CD4-positive, CD25-positive, alpha-beta regulatory T cell (primary cell): Measurements from ENCODE around the gene WNK2. TPM values are rescaled to one million over a fixed set of nuclear protein-coding genes. Genes with fewer than 3 reads are reported as not detected.

Experiments
- ATAC-seq, 2 donors: fragments of 150-1000 bp; cut with Tn5 transposase; one replicate each; pipeline ENCODE4 v1.10.0; 2021; ENCODE audit warnings: low read depth in 2 of 2, moderate number of reproducible peaks in 2 of 2, moderate library complexity in 1 of 2
- DNase-seq, 3 donors: peaks; one replicate each; pipeline versions ENCODE4 v3.0.0 to v3.0.0-alpha.2; 2012 to 2022; ENCODE audit warnings: mixed read lengths in 1 of 3
- H3K27ac ChIP-seq: one replicate; pipeline ENCODE4 v1.7.0; 2013; ENCODE audit warnings: mild to moderate bottlenecking, low read length; ENCODE audit not compliant: insufficient read depth, poor library complexity, severe bottlenecking
- H3K27me3 ChIP-seq: one replicate; pipeline ENCODE4 v1.7.0; 2013; ENCODE audit warnings: low read length; ENCODE audit not compliant: control insufficient read depth, insufficient read depth
- H3K36me3 ChIP-seq: one replicate; pipeline ENCODE4 v1.7.0; 2013; ENCODE audit warnings: mild to moderate bottlenecking, low read length, moderate library complexity; ENCODE audit not compliant: control insufficient read depth, insufficient read depth
- H3K4me1 ChIP-seq: 2 replicates; pipeline ENCODE4 v1.7.0; 2013; ENCODE audit warnings: mild to moderate bottlenecking, low read length; ENCODE audit not compliant: insufficient read depth, control insufficient read depth, poor library complexity, severe bottlenecking
- H3K4me3 ChIP-seq: one replicate; pipeline ENCODE4 v1.7.0; 2013; ENCODE audit warnings: low read depth, mild to moderate bottlenecking, low read length, moderate library complexity
- H3K9me3 ChIP-seq, 2 experiments: 1 replicate in 1 of 2; 2 replicates in 1 of 2; pipeline ENCODE4 v1.7.0; 2013; ENCODE audit warnings: low read length in 2 of 2, mild to moderate bottlenecking in 1 of 2, moderate library complexity in 1 of 2; ENCODE audit not compliant: control insufficient read depth in 2 of 2
- H3K27ac Mint-ChIP-seq, 3 donors: one replicate each; pipeline ENCODE4 v1.8.0; 2020 to 2022; ENCODE audit warnings: mild to moderate bottlenecking in 3 of 3, mixed read lengths in 3 of 3, moderate library complexity in 2 of 3
- H3K27me3 Mint-ChIP-seq: one replicate; pipeline ENCODE4 v1.8.0; 2022; ENCODE audit warnings: mild to moderate bottlenecking, mixed read lengths
- H3K36me3 Mint-ChIP-seq: one replicate; pipeline ENCODE4 v1.8.0; 2020; ENCODE audit warnings: mixed read lengths
- H3K4me1 Mint-ChIP-seq, 4 donors: one replicate each; pipeline ENCODE4 v1.8.0; 2020 to 2022; ENCODE audit warnings: mixed read lengths in 4 of 4, mild to moderate bottlenecking in 1 of 4
- H3K4me3 Mint-ChIP-seq, 4 donors: one replicate each; pipeline ENCODE4 v1.8.0; 2020 to 2022; ENCODE audit warnings: mild to moderate bottlenecking in 4 of 4, mixed read lengths in 4 of 4, moderate library complexity in 3 of 4
- H3K9me3 Mint-ChIP-seq, 7 donors: one replicate each; pipeline ENCODE4 v1.8.0; 2020 to 2022; ENCODE audit warnings: mixed read lengths in 7 of 7, mild to moderate bottlenecking in 3 of 7, moderate library complexity in 2 of 7
- polyA plus RNA-seq, 4 donors: library from polyadenylated mRNA; unstranded; fragments of 300-500 nt; fragmentation: Illumina TruSeq; gene quantifications; one replicate each; pipeline ENCODE4 v1.2.3, GENCODE V29; 2021
- total RNA-seq: library from RNA; stranded (reverse); gene quantifications from one replicate; pipeline ENCODE4 v1.2.3, GENCODE V29; 2022

Gene WNK2
- total and polyA plus RNA-seq, 5 donors from 2014 or later, result 0.22 TPM; not detected in 4

DNA sequence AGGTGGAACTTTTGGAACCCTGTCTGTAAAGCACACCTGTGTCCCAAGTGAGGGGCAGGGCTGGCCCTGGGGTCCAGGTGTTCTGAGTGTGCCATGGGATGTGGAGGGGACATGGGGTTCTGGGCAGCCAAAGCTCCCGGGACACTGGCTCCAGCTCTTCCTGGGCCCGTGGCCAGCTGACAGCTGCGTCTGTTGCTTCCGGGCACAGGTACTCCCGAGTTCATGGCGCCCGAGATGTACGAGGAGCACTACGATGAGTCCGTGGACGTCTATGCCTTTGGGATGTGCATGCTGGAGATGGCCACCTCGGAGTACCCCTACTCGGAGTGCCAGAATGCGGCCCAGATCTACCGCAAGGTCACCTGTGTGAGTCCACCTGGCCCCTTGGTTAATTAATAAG lies 50.7 kb downstream of the WNK2 start:
- Histone ChIP-seq H3K9me3 (no peaks in the 10 kb centered on the region), H3K36me3 (no peaks in the 10 kb centered on the region), H3K4me3 (no peak overlapping the region), H3K27ac (no peak overlapping the region), H3K27me3 (no peaks in the 10 kb centered on the region), H3K4me1 (no peaks in the 10 kb centered on the region)
- Mint-ChIP-seq H3K36me3 (peaks cover 5% of the 10 kb centered on the region), H3K27ac (no peak overlapping the region), H3K9me3 (peaks cover 0 to 6% (median 2%) of the 10 kb centered on the region in 7 donors), H3K4me1 (peaks cover 0 to 8% (median 4%) of the 10 kb centered on the region in 4 donors), H3K4me3 (no peak overlapping the region), H3K27me3 (peaks cover 4% of the 10 kb centered on the region)
- DNase-seq (no peak), ATAC-seq (no peak)

DNA sequence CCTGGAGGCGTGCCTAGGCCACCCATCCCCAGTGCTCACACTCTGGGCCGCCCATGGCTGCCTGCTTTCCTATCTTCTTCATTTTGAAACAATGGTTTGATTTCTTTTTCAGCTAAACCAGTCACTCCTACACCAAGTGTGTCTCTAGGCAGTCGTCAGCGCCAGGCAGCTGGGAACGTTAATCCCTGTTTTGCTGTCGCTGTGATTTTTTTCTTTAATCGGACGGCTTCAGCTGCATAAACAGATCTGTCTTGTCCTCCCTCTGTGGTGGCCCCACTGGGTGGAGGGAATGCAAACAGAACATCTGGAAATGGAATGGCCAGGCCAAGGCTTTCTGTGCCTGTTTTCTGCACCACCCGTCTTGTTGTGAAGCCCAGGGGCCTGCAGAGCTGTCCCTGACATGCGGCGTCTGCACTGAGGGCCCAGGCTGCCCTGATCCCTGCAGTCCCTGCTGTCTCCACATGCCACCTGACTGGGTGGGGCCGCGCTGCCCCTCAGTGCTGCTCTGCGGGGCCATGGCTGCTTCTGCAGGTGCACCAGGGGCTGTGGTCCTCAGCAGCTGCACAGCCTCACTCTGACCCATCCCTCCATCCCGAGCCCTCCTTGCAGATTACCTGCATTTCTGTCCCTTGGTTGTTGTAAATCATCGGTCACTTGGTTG lies 51.5 kb downstream of the WNK2 start:
- no peak for ATAC-seq
- Histone ChIP-seq H3K9me3 (no peaks in the 10 kb centered on the region), H3K36me3 (no peaks in the 10 kb centered on the region), H3K27ac (no peak overlapping the region), H3K27me3 (no peaks in the 10 kb centered on the region), H3K4me1 (no peaks in the 10 kb centered on the region), H3K4me3 (no peak overlapping the region)
- no peak for DNase-seq
- Mint-ChIP-seq H3K27ac (no peak overlapping the region), H3K4me1 (peaks cover 0 to 8% (median 4%) of the 10 kb centered on the region in 4 donors), H3K9me3 (peaks cover 0 to 6% (median 2%) of the 10 kb centered on the region in 7 donors), H3K4me3 (no peak overlapping the region), H3K27me3 (peaks cover 4% of the 10 kb centered on the region), H3K36me3 (peaks cover 5% of the 10 kb centered on the region)

DNA sequence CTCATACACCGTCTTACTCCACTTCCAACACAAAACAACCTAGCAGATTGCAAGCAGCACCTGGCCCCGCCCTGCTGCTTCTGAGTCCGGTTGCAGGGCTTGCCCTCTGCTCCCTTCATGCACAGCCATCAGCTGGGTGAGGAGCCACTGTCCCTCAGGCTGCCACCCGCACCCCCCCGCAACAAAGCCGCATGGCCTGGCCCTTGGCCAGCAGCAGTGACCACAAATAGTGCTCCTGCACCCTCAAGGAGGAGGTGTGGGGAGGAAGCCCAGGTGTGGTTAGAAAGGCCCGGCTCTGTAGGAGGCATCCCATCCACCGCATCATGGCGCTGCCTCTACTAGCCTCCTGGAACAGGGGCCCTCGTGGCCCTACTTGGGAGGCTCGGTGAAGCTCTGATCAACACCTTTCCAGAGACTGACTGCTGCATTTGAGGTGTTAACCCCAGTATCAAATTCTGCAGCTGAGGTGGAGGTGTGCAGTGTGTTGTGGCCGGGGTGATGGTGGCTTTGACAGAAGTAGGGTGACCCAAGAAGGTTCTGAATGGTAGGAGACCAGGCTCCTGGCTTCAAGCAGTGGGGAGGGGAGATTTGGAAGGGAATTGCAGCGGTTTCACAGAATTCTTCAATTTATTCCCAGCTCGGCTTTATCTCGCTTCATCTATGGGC lies 52.7 kb downstream of the WNK2 start:
- no peak for DNase-seq

DNA sequence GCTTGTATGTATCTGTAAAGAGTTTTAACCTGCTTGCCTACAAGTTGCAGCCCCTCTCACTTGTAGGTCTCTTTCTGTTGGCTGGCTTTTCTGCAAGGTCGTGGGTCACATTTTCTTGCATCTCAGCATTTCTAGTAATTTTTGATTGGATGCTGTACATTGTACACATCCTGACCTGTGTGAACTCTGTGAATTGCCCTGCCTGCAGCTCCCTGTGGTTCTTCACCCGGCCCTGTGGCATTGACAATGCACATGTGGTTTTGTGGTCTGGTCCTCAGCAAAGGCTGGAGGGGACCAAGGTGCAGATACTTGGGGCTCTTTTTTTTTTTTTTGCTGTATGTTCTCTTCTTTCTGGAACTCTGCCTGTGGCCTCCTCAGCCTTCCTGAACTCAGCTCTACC lies 53.6 kb downstream of the WNK2 start:
- Histone ChIP-seq H3K9me3 (no peaks in the 10 kb centered on the region), H3K4me3 (no peak overlapping the region), H3K36me3 (no peaks in the 10 kb centered on the region), H3K27ac (no peak overlapping the region), H3K27me3 (no peaks in the 10 kb centered on the region), H3K4me1 (no peaks in the 10 kb centered on the region)
- DNase-seq, result peak in 1 of 3 donors; percentile 35
- Mint-ChIP-seq H3K27me3 (peaks cover 4% of the 10 kb centered on the region), H3K4me1 (peaks cover 0 to 8% (median 3%) of the 10 kb centered on the region in 4 donors), H3K36me3 (peaks cover 5% of the 10 kb centered on the region), H3K4me3 (no peak overlapping the region), H3K9me3 (peaks cover 0 to 6% (median 2%) of the 10 kb centered on the region in 7 donors), H3K27ac (no peak overlapping the region)
- ATAC-seq, result no peak

More for the DNA sequence above, 52.7 kb downstream of the WNK2 start:
- no peaks in the 10 kb centered on the region for H3K4me1 ChIP-seq
- Mint-ChIP-seq H3K4me1 (peaks cover 0 to 8% (median 4%) of the 10 kb centered on the region in 4 donors), H3K4me3 (no peak overlapping the region), H3K27me3 (peaks cover 4% of the 10 kb centered on the region), H3K27ac (no peak overlapping the region), H3K9me3 (peaks cover 0 to 6% (median 2%) of the 10 kb centered on the region in 7 donors), H3K36me3 (peaks cover 5% of the 10 kb centered on the region)
- no peak for ATAC-seq
- no peak overlapping the region for H3K27ac ChIP-seq
- no peaks in the 10 kb centered on the region for H3K9me3 ChIP-seq
- no peaks in the 10 kb centered on the region for H3K36me3 ChIP-seq
- H3K4me3 ChIP-seq, result no peak overlapping the region
- no peaks in the 10 kb centered on the region for H3K27me3 ChIP-seq

DNA sequence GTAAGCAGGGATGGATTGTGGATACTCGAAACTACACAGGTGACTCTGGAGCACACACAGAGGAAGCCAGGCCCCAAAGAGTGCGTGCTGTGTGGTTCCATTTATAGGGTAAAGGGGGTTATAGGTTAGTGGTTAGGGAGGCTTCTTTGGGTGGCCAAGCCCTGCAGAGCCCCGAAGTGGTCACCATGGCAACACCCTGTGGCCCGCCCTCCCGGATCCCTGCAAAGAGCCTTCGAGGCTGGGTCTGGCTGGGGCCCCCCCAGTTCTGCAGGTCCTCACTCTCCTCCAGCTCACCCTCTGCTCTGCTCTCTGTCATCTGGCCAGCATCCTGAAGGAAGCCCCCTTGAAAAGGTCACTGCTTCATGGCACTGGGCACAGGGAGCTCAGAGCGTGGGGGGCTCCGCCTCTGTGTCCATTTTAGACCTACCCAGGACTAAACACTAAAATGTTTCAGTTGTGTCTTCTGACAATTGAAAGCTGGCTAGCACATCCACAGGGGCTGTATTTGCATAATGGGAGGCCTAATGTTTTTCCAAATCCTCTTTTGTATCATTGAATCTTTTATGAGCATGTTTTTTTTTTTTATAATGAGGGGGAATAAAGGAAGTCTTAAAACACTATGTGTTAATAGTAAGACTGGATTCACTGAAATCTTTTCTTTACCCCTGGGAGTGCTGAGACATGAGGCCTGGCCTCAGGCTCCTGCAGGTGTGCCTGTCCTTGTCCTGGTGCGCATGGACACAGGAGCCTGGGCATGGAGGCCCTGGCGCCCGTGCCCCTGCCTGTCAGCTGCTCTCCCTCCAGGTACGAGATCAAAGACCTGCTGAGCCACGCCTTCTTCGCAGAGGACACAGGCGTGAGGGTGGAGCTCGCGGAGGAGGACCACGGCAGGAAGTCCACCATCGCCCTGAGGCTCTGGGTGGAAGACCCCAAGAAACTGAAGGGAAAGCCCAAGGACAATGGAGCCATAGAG lies 55.3 kb downstream of the WNK2 start:
- H3K36me3 ChIP-seq, result no peaks in the 10 kb centered on the region
- DNase-seq (no peak), ATAC-seq (no peak)
- no peaks in the 10 kb centered on the region for H3K4me1 ChIP-seq
- Mint-ChIP-seq H3K27ac (no peak overlapping the region), H3K4me1 (peaks cover 0 to 8% (median 3%) of the 10 kb centered on the region in 4 donors), H3K9me3 (peaks cover 0 to 6% (median 2%) of the 10 kb centered on the region in 7 donors), H3K36me3 (peaks cover 5% of the 10 kb centered on the region), H3K4me3 (no peak overlapping the region), H3K27me3 (peaks cover 4% of the 10 kb centered on the region)
- no peaks in the 10 kb centered on the region for H3K27me3 ChIP-seq
- H3K27ac ChIP-seq, result no peak overlapping the region
- H3K4me3 ChIP-seq, result no peak overlapping the region
- H3K9me3 ChIP-seq, result no peaks in the 10 kb centered on the region

DNA sequence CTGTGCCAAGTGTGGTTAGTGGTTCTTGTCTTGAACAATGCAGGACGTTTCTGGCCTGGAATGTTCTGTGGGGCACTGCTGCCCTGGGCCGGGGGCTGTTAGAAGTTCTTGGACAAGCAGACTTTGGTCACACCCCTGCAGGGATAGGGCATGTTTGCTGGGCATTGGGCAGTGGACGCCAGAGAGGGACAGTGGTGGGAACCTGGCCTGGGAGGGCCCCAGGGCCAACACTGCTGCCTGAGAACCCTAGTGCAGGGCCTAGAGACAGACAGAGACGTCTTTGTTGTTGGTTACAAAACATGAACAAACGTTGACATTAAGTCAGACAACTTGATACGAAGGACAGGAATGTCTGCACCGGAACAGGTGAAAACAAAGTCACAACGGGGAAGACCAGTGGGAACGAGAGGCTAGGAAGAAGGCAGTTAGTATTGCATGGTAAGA lies 57.0 kb downstream of the WNK2 start:
- Mint-ChIP-seq H3K36me3 (peaks cover 5% of the 10 kb centered on the region), H3K9me3 (peaks cover 0 to 6% (median 2%) of the 10 kb centered on the region in 7 donors), H3K27me3 (peaks cover 1% of the 10 kb centered on the region), H3K27ac (no peak overlapping the region), H3K4me1 (peaks cover 0 to 8% (median 3%) of the 10 kb centered on the region in 4 donors), H3K4me3 (no peak overlapping the region)
- no peaks in the 10 kb centered on the region for H3K36me3 ChIP-seq
- no peak for DNase-seq
- H3K9me3 ChIP-seq, result no peaks in the 10 kb centered on the region
- H3K27ac ChIP-seq, result no peak overlapping the region
- H3K4me3 ChIP-seq, result no peak overlapping the region
- H3K27me3 ChIP-seq, result no peaks in the 10 kb centered on the region
- no peak for ATAC-seq
- H3K4me1 ChIP-seq, result no peaks in the 10 kb centered on the region

DNA sequence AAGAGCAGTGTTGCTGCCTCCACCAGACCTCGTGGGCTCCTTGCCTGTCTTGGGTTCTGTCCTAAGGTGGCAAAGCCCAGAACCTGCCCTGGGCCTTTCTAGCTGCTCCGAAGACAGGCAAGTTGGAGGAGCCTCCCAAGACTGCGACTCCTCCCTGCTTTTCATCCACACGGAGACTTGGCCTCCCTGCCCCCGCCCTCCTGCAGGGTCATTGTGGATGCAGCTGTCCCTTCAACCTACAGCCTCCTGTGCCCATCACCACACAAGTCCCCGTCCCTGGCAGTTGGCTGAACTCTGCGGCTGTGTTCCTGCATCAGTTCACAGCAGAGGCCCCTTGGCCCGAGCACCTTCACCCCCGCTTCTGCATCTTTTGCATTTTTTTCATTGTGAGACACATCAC lies 59.2 kb downstream of the WNK2 start:
- Mint-ChIP-seq H3K27me3 (no peaks in the 10 kb centered on the region), H3K27ac (peak overlapping the region in 1 of 3 donors; percentile 25), H3K4me1 (no peaks in the 10 kb centered on the region), H3K9me3 (no peaks in the 10 kb centered on the region), H3K36me3 (no peaks in the 10 kb centered on the region), H3K4me3 (no peak overlapping the region)
- Histone ChIP-seq H3K27me3 (no peaks in the 10 kb centered on the region), H3K9me3 (no peaks in the 10 kb centered on the region), H3K27ac (no peak overlapping the region), H3K36me3 (no peaks in the 10 kb centered on the region), H3K4me1 (no peaks in the 10 kb centered on the region), H3K4me3 (no peak overlapping the region)
- DNase-seq (no peak), ATAC-seq (no peak)
